Measurements from ENCODE around the gene ST3GAL6.

ST3GAL6 gene

DNA sequence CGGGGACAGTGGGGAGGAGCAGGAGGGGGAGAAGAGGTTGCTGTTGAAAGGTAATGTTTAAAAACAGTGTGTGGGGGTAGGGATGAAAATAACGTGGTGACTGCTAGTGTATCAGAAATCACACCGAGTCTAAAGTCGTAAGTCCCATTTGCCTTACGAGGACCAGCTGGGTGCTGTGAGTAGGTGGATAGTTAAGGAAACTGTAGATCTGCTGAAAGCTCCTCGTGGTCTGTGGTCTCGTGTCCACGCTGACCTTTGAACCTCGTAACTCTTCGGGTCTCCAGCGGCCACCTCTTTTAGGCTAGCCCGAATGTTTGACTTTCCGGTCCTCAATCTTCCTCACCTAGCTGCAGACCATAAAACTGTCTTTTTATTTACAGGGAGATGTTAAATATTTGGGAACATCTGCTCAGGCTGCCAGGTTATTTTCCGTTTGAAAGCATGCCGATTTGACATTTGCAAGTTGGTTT is 29.3 kb upstream of the ST3GAL6 start:
- H2AFZ ChIP-seq (ENCODE audit: low read length): no peak overlapping the region
- H3K4me2 ChIP-seq (ENCODE audit: low read length): no peak overlapping the region
- no peak overlapping the region for H3K9ac ChIP-seq (ENCODE audit: low read length)
- no peaks in the 10 kb centered on the region for H3K4me1 ChIP-seq (ENCODE audit: insufficient read depth, low read length, severe bottlenecking)
- no peaks in the 10 kb centered on the region for H3K79me2 ChIP-seq (ENCODE audit: insufficient read depth, low read length)
- H3K4me3 ChIP-seq (ENCODE audit: low read depth, low read length, poor library complexity, severe bottlenecking): no peak overlapping the region
- H3K27ac ChIP-seq (ENCODE audit: low read depth, low read length, poor library complexity, severe bottlenecking): no peak overlapping the region
- H4K20me1 ChIP-seq (ENCODE audit: insufficient read depth, low read length): no peaks in the 10 kb centered on the region
- no peaks in the 10 kb centered on the region for H3K9me2 ChIP-seq (ENCODE audit: low read depth, low read length)
- TF ChIP-seq, protein P1, sequence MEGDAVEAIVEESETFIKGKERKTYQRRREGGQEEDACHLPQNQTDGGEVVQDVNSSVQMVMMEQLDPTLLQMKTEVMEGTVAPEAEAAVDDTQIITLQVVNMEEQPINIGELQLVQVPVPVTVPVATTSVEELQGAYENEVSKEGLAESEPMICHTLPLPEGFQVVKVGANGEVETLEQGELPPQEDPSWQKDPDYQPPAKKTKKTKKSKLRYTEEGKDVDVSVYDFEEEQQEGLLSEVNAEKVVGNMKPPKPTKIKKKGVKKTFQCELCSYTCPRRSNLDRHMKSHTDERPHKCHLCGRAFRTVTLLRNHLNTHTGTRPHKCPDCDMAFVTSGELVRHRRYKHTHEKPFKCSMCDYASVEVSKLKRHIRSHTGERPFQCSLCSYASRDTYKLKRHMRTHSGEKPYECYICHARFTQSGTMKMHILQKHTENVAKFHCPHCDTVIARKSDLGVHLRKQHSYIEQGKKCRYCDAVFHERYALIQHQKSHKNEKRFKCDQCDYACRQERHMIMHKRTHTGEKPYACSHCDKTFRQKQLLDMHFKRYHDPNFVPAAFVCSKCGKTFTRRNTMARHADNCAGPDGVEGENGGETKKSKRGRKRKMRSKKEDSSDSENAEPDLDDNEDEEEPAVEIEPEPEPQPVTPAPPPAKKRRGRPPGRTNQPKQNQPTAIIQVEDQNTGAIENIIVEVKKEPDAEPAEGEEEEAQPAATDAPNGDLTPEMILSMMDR (IDR thresholded peaks at IDR 0.05; ENCODE audit: low read length): no peak
- no peaks in the 10 kb centered on the region for H3K9me3 ChIP-seq (ENCODE audit: low read length)
- H3K36me3 ChIP-seq (ENCODE audit: insufficient read depth, low read length): no peaks in the 10 kb centered on the region
- H3K27me3 ChIP-seq (ENCODE audit: insufficient read depth, low read length): no peaks in the 10 kb centered on the region
- H3F3A ChIP-seq (ENCODE audit: insufficient read depth, low read length): no peaks in the 10 kb centered on the region

DNA sequence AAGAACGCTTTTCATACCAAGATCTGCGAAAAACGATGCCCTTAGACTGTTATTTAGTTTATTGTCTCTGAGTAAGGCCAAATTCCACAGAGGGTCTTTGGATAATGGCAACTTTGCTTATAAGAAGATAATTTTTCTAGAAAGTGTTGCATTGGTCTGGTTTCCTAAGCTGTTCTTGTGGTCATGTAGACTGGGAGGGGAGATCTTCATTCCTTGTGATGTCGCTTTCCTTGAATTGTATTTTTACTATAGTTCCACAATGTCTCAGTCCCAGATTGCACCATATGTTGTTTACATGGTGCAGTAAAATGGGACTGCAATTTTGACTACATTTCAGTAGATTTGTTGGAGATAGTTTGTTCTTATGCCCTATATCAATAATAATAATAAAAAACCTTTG is 28.8 kb upstream of the ST3GAL6 start:
- Histone ChIP-seq H3K36me3 (ENCODE audit: insufficient read depth, low read length) (no peaks in the 10 kb centered on the region), H3K4me1 (ENCODE audit: insufficient read depth, low read length, severe bottlenecking) (no peaks in the 10 kb centered on the region), H4K20me1 (ENCODE audit: insufficient read depth, low read length) (no peaks in the 10 kb centered on the region), H3K79me2 (ENCODE audit: insufficient read depth, low read length) (no peaks in the 10 kb centered on the region), H3K27me3 (ENCODE audit: insufficient read depth, low read length) (no peaks in the 10 kb centered on the region), H3K9me3 (ENCODE audit: low read length) (no peaks in the 10 kb centered on the region), H3F3A (ENCODE audit: insufficient read depth, low read length) (no peaks in the 10 kb centered on the region), H3K4me2 (ENCODE audit: low read length) (no peak overlapping the region), H3K4me3 (ENCODE audit: low read depth, low read length, poor library complexity, severe bottlenecking) (no peak overlapping the region), H3K27ac (ENCODE audit: low read depth, low read length, poor library complexity, severe bottlenecking) (no peak overlapping the region), H3K9me2 (ENCODE audit: low read depth, low read length) (no peaks in the 10 kb centered on the region), H2AFZ (ENCODE audit: low read length) (no peak overlapping the region), H3K9ac (ENCODE audit: low read length) (no peak overlapping the region)
- TF ChIP-seq EZH2 (IDR thresholded peaks at IDR 0.05; ENCODE audit: borderline replicate concordance, low read length): no peak
- TF ChIP-seq, protein P1 (IDR thresholded peaks at IDR 0.05; ENCODE audit: low read length): no peak

DNA sequence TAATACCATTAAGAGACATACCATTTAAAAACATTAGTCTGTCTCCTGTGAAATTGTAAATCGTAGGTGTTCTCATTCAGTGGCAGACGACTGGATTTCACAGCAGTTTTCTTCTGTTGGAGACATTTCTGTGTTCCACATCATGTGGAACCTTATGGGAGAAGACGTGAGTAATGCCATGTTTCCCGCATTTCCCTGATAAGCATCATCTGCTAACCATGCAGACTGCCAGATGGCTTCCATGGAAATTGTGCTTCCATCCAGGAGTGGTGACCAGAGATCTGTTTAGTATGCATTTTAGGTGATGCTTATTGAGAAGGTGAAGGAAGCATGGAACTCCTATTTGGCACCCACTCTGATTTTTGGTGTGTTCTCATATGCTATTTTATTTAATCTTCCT is 28.4 kb upstream of the ST3GAL6 start:
- Histone ChIP-seq H3K4me2 (ENCODE audit: low read length) (no peak overlapping the region), H3K4me1 (ENCODE audit: insufficient read depth, low read length, severe bottlenecking) (no peaks in the 10 kb centered on the region)
- TF ChIP-seq, protein P1 (IDR thresholded peaks at IDR 0.05; ENCODE audit: low read length): no peak
- no peak for TF ChIP-seq EZH2 (IDR thresholded peaks at IDR 0.05; ENCODE audit: borderline replicate concordance, low read length)

More for the DNA sequence above, 28.4 kb upstream of the ST3GAL6 start:
- Histone ChIP-seq H3K79me2 (ENCODE audit: insufficient read depth, low read length) (no peaks in the 10 kb centered on the region), H3K27ac (ENCODE audit: low read depth, low read length, poor library complexity, severe bottlenecking) (no peak overlapping the region), H2AFZ (ENCODE audit: low read length) (no peak overlapping the region), H3F3A (ENCODE audit: insufficient read depth, low read length) (no peaks in the 10 kb centered on the region), H3K36me3 (ENCODE audit: insufficient read depth, low read length) (no peaks in the 10 kb centered on the region), H3K9me3 (ENCODE audit: low read length) (no peaks in the 10 kb centered on the region), H3K27me3 (ENCODE audit: insufficient read depth, low read length) (no peaks in the 10 kb centered on the region), H3K4me3 (ENCODE audit: low read depth, low read length, poor library complexity, severe bottlenecking) (no peak overlapping the region), H3K9ac (ENCODE audit: low read length) (no peak overlapping the region), H3K9me2 (ENCODE audit: low read depth, low read length) (no peaks in the 10 kb centered on the region), H4K20me1 (ENCODE audit: insufficient read depth, low read length) (no peaks in the 10 kb centered on the region)
